GM10847 (cell line): ENCODE data around the gene PRKCZ.
A peak's percentile ranks its signal among the peaks of the same experiment; 100 is the strongest.

Source experiments
- POLR2A ChIP-seq: IDR thresholded peaks from 2 replicates; pipeline ENCODE4 v1.6.1; 2011; ENCODE audit not compliant: insufficient read length; ENCODE audit errors: extremely low read depth

PRKCZ gene

DNA sequence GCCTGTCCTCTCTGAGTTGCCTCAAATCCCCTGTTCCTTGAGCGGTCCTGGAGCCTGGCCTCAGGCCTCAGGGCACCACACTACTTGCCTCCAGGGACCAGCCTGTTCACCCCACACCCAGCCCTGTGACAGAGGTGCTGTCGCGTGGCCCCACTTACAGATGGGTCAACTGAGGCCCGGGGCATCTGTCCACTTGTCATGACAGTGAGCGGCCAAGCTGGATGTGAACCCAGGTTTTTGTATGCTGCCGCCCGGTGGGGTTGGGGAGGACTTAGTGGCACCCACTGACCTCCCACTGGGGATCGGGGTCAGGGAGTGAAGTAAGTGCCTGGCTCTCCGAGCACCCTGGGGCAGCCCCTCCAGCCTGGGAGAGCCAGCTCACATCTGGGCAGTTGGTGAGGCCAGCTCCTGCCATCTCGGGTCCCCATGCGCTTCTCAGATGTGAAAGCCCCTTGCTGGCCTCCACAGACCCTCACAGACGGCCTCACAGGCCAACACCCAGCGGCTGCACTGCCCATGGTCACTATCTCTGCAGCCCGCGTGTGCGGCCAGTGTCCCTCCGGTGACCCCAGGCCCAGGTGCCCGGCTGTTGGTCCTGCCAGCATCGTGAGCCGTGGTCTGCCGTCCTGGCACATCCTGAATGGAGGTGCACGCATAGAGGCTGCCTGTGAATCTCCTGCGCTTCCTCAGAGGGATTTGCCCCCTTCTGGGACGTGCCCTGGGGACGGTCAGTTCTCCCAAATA lies 153.6 kb downstream of the PRKCZ start:
- no peak for TF ChIP-seq POLR2A

DNA sequence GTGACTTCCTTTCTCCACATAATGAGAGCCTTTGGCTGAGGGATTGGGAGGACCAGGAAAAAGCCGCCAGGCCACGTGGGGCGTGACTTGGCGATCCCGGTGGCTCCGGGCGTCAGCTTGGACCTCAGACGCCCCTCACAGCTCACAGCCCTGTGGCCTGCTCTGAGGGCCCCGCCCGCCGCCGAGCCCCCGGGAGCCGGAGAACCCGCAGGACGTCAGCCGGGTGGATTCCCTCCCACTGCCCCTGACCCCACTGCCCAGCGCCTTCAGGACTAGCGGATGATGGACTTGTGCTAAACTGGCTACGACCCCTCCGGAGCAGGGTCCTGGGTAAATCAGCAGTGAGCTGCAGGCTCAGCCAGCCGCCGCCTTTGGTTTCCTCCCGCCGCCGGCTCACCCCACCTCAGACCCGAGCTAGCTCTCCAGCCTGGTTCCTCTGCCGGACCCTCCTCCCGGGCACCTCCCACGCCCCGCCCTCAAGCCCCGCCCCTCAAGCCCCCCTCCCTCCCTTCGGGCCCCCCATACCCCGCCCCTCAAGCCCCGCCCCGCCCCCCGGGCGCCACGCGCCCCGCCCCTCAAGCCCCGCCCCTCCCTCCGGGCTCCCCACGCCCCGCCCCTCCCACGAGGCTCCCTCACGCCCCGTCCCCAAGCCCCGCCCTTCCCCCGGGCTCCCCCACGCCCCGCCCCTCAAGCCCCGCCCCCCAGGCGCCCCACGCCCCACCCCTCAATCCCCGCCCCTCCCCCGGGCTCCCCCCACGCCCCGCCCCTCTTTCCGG lies 154.4 kb downstream of the PRKCZ start:
- peak; percentile 11 for TF ChIP-seq POLR2A

DNA sequence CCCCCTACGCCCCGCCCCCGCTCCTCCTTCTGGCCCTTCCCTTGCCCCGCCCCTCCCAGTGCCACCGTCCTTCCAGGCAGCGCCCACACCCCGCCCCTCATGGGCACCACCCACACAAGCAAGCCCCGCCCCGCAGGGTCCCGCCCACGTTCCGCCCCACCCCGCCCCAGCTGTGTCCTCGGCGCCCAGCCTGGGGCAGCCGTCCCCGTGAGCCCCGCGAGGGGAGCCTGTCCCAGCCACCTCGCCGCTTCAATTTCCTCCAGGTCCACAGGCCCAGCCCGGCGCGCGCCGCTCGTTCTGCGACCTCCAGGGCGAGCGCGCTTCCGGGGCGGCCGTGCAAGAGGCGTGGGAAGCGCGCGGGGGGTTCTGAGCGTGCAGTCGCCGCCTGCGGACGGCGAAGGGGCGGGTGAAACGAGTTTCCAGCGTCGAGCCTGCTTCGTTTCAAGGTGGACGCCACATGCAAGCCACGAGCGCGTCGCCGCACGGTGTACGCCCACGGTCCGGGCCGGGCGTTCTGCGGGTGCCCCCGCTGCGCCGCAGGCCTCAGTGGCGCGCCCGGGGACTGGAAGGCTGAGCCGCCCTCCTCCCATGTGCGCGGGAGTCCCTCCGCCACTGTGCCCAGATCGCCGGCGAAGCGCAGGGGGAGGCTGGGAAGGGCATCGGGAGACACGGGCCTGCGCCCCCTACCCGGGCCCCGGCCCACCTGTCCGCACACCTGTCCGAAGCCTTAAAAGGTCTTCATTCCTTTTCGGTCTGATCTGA lies 155.2 kb downstream of the PRKCZ start:
- TF ChIP-seq POLR2A: no peak

DNA sequence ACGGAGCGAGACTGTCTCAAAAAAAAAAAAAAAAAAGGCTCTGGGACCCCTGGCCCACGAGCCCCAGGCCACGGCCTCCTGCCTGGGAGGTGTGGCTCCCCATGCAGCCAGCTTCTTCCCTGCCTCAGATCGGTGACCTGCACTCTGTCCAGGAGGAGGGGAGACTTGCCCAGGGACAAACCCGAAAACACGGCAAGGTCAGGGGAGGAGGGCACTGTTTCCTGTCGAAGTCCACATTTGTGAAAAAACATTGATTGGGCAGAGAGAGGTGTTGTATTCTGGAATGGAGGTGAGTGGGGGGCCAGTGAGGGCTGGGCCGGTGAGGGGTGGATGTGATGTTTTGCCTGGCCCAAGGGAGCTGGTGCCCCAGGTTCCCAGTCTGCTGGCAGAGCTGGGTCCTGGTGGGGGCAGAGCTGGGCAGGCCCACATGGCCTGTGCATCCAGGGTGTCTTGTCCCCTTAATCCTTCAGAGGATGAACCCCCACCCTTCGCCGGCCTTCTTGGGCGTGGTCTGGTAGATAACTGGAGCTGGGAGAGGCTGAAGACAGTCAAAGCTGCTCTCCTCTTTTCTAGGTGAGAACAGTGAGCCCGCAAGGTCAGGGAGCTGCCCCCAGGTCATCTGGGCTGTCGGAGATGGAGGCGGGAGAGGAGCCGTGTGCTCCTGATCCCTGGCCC lies 156.7 kb downstream of the PRKCZ start:
- TF ChIP-seq POLR2A: no peak

DNA sequence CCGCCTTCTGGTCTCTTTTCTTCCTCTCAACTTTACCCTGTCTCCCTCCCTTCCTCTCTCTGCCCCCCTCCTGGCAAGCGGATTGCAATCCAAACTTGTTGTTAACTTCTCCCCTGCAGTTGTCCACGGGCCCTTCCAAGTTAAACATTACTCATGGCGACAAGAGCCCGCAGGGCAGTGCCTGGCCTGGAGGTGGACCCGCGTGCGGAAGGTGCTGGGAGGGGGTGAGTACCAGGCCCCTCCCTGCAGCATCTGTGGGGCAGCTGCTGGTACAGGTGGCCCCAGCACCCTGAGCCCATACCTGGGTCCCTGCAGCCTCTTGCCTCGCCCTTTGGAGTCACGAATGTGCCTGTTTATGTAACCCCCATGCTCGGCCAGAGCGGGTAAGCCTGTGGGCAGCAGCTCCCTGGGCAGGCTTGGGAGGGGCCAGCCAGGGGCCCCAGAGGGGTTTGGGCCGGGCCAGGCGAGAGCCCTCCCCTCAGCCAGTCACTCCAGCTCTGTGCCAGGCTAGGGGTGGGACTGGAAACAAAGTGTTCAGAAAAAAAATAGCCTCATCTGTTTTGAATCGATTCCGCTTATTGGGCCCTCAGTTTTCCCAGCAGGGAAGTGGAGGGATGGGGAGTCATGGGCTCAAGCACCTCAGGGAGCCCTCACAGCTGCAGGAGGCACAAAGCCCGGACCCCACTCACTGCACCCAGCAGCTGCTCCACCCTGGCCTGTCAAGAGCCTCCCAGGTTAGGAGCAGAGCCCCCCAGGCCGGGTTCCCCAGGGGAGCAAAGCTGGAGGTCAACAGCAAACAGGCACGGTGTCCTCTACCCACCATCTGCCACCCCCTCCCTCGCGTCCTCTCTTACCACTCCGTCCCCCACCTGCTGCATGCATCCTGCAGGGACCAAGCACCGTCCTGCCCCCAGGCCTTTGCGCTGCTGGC lies 158.4 kb downstream of the PRKCZ start:
- TF ChIP-seq POLR2A: no peak

DNA sequence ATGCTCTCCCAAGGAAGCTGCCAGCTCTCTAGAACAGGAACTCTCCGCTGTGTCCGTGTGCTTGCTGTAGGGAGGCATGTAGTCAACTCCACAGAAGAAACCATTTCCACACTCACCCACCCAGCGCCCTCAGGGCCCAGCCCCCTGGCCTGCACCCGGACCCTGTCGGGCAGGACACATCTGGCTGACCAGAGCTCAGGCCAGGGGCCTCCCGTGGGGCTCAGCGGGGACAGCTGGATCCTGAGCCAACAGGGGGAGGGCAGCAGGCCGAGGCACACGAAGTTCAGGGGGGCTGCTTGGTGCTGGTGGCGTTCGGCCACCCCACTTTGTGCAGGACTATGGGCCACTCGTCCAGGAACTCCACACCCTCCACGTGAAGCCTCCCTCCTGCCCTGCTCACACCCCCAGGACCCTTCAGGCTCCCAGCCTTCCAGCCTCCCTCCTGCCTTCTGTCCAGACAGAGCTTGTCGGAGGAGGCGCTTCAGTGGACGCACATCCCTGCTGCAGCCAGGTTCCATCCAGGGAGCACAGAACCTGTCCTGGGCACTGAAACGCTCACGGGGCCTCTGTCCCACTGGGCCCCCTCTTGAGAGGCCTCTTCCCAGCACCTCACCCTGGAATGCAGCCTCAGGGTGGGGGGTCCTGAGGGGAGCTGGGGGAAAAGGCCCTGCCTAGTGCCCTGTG lies 159.3 kb downstream of the PRKCZ start:
- TF ChIP-seq POLR2A: no peak

DNA sequence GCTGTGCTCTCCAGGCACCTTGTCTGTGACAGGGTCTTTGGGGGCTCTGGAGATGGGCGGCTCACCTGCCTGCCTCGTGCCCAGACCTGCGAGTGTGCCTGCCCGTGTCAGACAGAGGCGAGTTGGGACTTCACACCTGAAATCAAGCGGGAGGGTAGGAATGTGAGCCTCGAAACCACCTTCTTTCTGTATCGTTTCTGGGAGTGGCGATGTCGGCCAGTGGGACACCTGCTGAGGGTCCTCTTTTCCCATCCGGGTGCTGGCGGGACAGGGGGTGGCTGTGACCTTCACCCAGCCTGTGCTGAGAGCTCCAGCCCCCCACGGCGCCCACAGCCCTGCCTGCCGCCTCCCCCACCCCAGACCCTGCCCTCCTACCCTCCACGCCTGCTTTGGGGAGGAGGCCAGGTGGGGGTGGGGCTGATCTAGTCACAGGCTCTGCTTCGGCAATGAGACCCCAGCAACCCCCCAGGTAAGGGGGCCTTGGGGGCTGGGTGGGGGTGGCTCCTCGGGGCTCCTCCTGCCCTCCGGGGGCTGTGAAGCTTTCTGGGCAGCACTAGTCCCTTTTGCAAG lies 160.0 kb downstream of the PRKCZ start:
- TF ChIP-seq POLR2A: no peak

DNA sequence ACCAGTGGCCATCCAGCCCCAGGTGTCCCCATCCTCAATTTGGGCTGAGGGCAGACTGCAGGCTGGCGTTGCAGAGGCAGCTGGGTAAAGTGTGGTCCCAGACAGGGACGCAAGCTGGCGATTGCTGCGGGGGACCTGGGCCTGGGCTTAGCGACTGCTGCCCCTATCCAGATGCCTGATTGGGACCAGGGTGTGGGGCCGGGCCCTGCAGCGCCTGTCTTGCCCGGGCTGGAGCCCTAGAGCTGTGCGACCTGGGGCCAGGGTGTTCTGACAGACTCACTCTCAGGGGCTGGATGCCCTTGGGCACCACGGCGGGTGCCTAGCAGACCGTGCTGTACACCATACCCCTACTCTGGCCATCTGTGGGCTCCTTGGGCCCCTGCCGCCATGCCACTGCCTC lies 160.6 kb downstream of the PRKCZ start:
- no peak for TF ChIP-seq POLR2A

DNA sequence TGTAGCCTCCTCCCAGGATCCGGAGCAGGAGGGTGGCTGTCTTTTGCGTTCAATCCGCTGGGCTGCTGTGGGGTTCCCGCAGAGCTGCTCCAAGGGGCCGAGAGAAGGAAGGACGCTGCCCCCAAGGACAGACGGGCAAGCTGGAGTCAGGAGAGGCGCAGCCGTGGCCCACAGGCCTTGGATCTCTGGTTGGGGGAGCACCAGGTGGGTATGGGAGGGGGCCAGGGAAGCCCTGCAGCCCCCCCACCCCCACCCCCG lies 162.0 kb downstream of the PRKCZ start:
- TF ChIP-seq POLR2A: no peak

DNA sequence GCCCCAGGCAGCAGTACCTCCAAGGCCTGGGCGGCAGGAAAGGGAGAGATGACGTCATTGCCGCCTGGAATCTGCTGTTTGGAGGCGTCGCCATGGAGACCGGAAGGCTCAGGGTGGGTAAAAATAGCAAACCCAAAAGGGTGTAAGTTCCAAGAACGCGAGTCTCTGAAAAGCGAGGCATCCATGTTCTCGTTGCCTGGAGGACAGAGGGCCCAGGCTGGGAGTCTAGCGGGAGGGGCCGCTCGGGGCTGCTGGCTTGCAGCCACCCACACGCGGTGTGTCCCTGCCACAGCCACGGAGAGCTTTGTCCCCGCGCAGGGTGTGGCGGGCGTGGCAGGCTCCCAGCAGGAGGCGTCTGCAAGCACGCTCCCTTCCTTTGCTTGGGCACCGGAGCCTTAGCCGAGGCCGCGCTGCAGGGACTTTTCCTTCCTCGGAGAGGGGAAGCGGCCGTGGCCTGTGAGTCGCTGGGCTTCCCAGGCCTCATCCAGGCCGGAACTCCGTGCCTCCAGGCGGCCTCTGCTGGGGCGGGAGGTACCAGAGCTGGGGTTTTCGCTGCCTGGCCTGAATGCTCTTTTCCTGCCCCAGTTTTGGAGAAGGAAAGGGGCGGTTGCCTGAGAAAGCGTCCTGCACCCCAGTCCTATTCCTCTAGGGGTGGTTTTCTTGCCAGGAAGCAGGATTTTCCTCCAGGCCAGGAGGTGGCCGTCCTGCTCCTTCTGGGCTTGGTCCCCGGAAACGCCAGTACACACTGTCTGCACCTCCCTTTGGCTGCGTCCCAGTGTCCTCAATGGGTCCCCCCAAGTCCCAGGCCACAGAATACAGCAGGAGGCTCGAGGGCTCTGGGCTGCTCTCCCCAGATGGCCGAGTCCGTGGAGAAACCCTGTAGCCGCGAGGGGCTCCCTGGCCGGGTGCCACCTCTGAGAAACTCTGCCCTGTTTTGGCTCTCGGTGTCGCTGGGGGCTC lies 162.6 kb downstream of the PRKCZ start:
- no peak for TF ChIP-seq POLR2A

DNA sequence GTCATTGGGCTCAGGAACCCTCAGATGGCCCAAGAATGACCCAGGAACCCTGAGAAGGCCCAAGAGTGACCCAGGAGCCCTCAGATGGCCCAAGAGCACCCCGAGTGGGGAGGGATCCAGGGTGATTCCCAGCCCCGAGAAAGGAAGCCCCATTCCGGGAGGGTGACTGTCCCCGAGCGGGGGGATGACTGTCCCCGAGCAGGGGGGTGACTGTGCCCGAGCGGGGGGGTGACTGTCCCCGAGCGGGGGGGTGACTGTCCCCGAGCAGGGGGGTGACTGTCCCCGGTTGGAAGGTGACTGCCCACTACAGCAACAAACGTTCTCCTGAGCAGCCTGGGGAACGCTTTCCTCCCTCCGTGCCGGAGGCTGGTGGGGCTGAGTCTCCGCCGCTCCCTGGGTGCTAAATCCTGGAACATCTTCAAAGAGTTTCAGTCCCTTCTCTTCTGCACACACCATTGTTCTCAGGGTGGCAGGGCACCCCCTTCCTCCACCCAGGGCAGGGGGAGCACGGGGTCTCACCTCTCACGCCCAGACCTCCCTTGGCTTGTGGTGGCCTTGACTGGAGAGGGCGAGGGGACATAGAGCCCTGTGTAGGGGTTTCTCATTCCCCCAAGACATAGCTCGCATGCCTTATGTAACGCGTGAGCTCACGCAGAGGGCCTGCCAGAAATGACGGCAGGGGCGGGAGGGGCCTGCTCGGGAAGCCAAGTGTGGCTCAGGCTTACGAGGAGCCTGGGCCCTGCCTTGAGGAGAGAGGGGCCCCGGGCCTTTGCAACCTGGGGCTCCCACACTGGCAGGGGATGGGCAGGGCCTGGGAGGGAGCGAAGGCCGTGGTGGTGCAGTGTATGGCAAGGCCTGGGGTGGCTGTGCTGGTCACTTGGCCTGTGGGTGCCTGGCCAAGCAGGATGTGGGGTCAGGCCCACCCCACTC lies 163.6 kb downstream of the PRKCZ start:
- no peak for TF ChIP-seq POLR2A
